K562 (cell line): ENCODE measurements around the gene MSH3.

ENCODE experiments used
- BRF1 ChIP-seq: IDR thresholded peaks from 3 replicates; pipeline ENCODE4 v1.6.1; 2011; ENCODE audit warnings: borderline replicate concordance, mild to moderate bottlenecking; ENCODE audit not compliant: insufficient read length; ENCODE audit errors: extremely low read depth
- FOSL1 ChIP-seq: fragments of 200-800 bp; sonication (Bioruptor generic); conservative IDR thresholded peaks from 2 replicates; pipeline ENCODE4 v1.6.1; 2016; ENCODE audit warnings: missing genetic modification characterization, missing compliant biosample characterization
- HNRNPUL1 ChIP-seq: fragments of 200-400 bp; formaldehyde crosslinking; IDR thresholded peaks from 2 replicates; pipeline ENCODE4 v1.6.1; 2017; ENCODE audit warnings: low read length
- PML ChIP-seq: IDR thresholded peaks from 2 replicates; pipeline ENCODE4 v1.6.1; 2012; ENCODE audit warnings: low read length, inconsistent platforms
- STAG1 ChIP-seq: sonication (generic); formaldehyde crosslinking; IDR thresholded peaks from 2 replicates; pipeline ENCODE4 v1.5.0; 2020; ENCODE audit warnings: missing genetic modification reagents, borderline replicate concordance
- TF ChIP-seq, protein P1 (sequence below): fragments of 450-650 bp; formaldehyde crosslinking; IDR thresholded peaks from 2 replicates; pipeline ENCODE4 v1.4.0; 2022; ENCODE audit warnings: missing genetic modification characterization

- TF ChIP-seq FOSL1 (tag), result no peak
- TF ChIP-seq BRF1, result no peak
- TF ChIP-seq, protein P1, sequence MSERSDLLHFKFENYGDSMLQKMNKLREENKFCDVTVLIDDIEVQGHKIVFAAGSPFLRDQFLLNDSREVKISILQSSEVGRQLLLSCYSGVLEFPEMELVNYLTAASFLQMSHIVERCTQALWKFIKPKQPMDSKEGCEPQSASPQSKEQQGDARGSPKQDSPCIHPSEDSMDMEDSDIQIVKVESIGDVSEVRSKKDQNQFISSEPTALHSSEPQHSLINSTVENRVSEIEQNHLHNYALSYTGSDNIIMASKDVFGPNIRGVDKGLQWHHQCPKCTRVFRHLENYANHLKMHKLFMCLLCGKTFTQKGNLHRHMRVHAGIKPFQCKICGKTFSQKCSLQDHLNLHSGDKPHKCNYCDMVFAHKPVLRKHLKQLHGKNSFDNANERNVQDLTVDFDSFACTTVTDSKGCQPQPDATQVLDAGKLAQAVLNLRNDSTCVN (CRISPR knock-in tag), result no peak
- no peak for TF ChIP-seq PML
- TF ChIP-seq STAG1 (CRISPR knock-in tag), result no peak
- no peak for TF ChIP-seq HNRNPUL1
Measured at GRCh38 chr5:80634193-80634592, 20.3 kb upstream of the MSH3 start.
